Measurements from ENCODE around the gene STRIP1. TPM values are rescaled to one million over a fixed set of nuclear protein-coding genes. Genes with fewer than 3 reads are reported as not detected.

Gene STRIP1
- total RNA-seq, 2 donors from 2014 or later: 27.9 to 34.1 TPM

DNA sequence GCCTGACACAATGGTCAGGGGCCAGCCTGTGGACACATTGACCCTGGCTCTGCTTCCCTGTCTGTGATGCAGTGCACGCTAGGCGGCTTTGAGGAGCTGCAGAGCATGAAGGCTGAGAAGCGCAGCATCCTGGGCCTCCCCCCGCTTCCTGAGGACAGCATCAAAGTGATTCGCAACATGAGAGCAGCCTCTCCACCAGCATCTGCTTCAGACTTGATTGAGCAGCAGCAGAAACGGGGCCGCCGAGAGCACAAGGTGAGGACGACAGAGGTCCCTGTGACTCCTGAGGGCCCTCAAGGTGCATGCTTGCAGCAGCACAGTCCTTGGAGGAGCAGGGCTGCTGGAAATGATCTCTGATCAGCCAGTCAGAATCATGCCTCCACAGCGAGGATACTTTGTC lies 8.6 kb downstream of the STRIP1 start:
- H3K9me3 ChIP-seq: no peaks in the 10 kb centered on the region
- no peak overlapping the region for H3K9ac ChIP-seq (ENCODE audit: low read depth in 2 of 2, low read length in 2 of 2)
- no peaks in the 10 kb centered on the region for H3K27me3 ChIP-seq
- H3K36me3 ChIP-seq: peaks cover 56% of the 10 kb centered on the region
- TF ChIP-seq CTCF (IDR thresholded peaks at IDR 0.05): no peak
- no peak overlapping the region for H3K27ac ChIP-seq
- no peak overlapping the region for H3K4me3 ChIP-seq
- no peak for DNase-seq
- H3K4me1 ChIP-seq: no peaks in the 10 kb centered on the region
- intact Hi-C loops (cut with DNase I): no loop called here

DNA sequence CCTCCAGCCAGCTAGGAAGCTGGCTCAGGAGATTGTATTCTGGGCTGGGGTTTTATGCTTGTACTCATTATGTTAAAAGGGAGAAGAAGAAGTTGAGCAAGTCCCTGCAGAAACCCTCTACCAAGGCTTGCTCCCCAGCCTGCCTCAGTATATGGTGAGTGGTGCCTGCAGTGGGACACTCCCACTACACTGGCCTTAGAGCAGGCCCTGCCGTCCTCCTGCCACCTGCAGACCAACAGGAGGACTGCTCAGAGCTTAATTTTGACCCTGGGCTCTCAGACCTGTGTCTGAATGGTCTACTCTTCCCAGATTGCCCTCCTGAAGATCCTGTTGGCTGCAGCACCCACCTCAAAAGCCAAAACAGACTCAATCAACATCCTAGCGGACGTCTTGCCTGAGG lies 13.0 kb downstream of the STRIP1 start:
- H3K36me3 ChIP-seq: peaks cover 29% of the 10 kb centered on the region
- no peak for DNase-seq
- peaks cover 3% of the 10 kb centered on the region for H3K4me1 ChIP-seq
- H3K27ac ChIP-seq: no peak overlapping the region
- H3K9me3 ChIP-seq: no peaks in the 10 kb centered on the region
- TF ChIP-seq CTCF (IDR thresholded peaks at IDR 0.05): no peak
- no peak overlapping the region for H3K4me3 ChIP-seq
- intact Hi-C loops (cut with DNase I): no loop called here
- no peaks in the 10 kb centered on the region for H3K27me3 ChIP-seq
- H3K9ac ChIP-seq (ENCODE audit: low read depth in 2 of 2, low read length in 2 of 2): no peak overlapping the region

DNA sequence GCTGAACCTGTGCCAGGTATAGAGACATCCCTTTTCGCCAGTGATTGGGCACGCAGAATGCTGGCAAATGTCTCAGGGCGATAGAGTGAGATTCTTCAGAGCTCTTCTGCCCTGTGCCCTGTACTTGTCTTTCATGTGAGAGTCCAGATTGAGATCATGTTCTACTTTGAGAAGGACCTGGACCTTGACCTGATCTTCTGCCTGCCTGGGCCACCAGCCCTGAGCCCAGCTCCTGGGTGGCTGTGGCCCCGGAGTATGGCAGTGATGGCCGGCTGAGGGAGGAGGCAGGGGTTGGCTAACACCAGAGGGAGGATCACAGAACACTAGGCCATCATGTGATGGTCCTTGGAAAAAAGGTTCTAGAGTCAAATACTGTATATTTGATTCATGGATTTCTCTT lies 13.8 kb downstream of the STRIP1 start:
- Histone ChIP-seq H3K4me1 (peaks cover 3% of the 10 kb centered on the region), H3K27ac (no peak overlapping the region), H3K9me3 (no peaks in the 10 kb centered on the region), H3K4me3 (no peak overlapping the region), H3K36me3 (peaks cover 24% of the 10 kb centered on the region), H3K9ac (ENCODE audit: low read depth in 2 of 2, low read length in 2 of 2) (no peak overlapping the region), H3K27me3 (no peaks in the 10 kb centered on the region)
- TF ChIP-seq CTCF (IDR thresholded peaks at IDR 0.05): no peak
- no peak for DNase-seq
- intact Hi-C loops (cut with DNase I): no loop called here

DNA sequence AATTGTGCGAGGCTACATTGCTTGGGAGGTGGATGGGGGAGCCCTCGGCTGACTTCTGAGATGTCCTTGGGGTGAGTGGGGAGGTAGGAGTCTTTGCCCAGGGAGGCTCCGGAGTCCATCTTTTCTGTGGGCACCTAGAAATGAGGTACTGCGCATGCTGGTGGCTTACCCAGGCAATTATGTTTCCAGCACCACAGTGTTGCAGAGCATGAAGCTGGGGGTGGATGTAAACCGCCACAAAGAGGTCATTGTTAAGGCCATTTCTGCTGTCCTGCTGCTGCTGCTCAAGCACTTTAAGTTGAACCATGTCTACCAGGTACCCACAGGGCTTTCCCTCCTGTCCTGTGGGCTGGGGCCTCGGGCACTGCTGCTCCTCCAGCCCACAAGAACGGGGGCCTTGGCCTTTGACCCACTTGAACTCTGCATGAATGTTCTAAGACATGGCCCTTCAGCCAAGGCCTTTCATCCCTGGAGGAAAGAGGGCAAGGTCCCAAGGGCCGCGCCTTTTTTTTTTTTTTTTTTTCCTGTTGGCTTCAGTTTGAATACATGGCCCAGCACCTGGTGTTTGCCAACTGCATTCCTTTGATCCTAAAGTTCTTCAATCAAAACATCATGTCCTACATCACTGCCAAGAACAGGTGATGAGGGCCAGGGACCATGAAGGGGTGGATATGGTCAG lies 14.6 kb downstream of the STRIP1 start:
- Histone ChIP-seq H3K27ac (no peak overlapping the region), H3K9me3 (no peaks in the 10 kb centered on the region), H3K4me3 (no peak overlapping the region), H3K36me3 (peaks cover 16% of the 10 kb centered on the region), H3K9ac (ENCODE audit: low read depth in 2 of 2, low read length in 2 of 2) (no peak overlapping the region), H3K27me3 (no peaks in the 10 kb centered on the region), H3K4me1 (peaks cover 3% of the 10 kb centered on the region)
- intact Hi-C loops (cut with DNase I): no loop called here
- TF ChIP-seq CTCF (IDR thresholded peaks at IDR 0.05): no peak
- peak; percentile 67 for DNase-seq

DNA sequence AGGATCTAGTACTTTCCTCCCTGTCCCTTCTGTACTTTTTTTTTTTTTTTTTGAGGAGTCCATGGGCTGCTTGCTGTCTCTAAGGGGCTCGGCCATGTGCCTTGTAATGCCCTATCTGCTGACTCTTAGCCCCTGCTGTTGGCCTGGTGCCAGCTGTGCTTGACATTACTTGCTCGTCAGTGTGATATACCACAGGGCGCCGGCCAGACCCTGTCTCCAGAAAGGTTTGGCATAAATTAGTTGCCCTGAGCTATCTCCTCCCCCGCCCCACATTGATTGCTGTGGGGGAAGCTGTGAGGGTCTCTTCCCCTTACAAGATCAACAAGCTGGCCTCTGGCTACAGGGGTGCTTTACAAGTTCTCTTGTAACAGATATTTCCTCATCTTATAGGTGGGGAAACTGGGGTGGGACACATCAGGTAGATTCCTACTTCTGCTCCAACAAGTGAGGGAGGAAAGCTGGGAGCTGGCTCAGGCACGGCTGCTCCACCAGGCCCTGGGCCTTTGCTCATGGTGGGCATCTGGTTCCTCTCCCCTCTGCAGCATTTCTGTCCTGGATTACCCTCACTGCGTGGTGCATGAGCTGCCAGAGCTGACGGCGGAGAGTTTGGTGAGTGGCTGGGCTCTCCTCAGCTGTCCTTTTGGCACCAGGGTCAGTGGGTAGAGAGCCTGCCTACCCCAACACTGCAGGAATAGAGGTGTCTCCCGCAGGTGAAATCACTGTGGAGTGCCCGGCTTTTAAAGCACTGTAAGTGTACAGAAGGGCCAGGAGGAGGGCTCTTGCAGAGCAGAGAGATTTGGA lies 15.6 kb downstream of the STRIP1 start:
- no peak for DNase-seq
- Histone ChIP-seq H3K4me3 (no peak overlapping the region), H3K27me3 (no peaks in the 10 kb centered on the region), H3K36me3 (peaks cover 15% of the 10 kb centered on the region), H3K9ac (ENCODE audit: low read depth in 2 of 2, low read length in 2 of 2) (no peak overlapping the region), H3K27ac (no peak overlapping the region), H3K4me1 (peaks cover 3% of the 10 kb centered on the region), H3K9me3 (no peaks in the 10 kb centered on the region)
- intact Hi-C loops (cut with DNase I): no loop called here
- no peak for TF ChIP-seq CTCF (IDR thresholded peaks at IDR 0.05)

Measured in colonic mucosa (tissue), 4 donors.